A673 (cell line): ENCODE measurements around the gene ADAMTS9. TPM values are rescaled to one million over a fixed set of nuclear protein-coding genes. Genes with fewer than 3 reads are reported as not detected.
"Not testable (repeated sequence)": the region's sequence is repeated elsewhere in the genome, so short reads cannot be mapped to it uniquely, and the experiment has no call there.

Source experiments
- BruUV-seq: library from RNA; stranded (reverse); fragments of 400-500 nt; replicated peaks from 2 replicates; lab custom pipeline; 2021; lab: Mats Ljungman, UMichigan
- CTCF ChIA-PET: fragments of 300-600 bp; sonication (Branson Sonifier 250); formaldehyde crosslinking; loops from one replicate; lab custom pipeline; 2022; ENCODE audit warnings: antibody characterized with exemption; lab: Charles Lee
- POLR2A ChIA-PET: fragments of 300-600 bp; sonication (Branson Sonifier 250); formaldehyde crosslinking; loops from one replicate; lab custom pipeline; 2022; ENCODE audit warnings: antibody characterized with exemption; ENCODE audit not compliant: low non-redundant PET; lab: Charles Lee
- DNase-seq: peaks from one replicate; pipeline ENCODE4 v3.0.0-alpha.2; 2015; ENCODE audit warnings: low spot score
- H3K27ac ChIP-seq: fragments of 200-600 bp; sonication (generic); 2 replicates; pipeline ENCODE4 v1.5.1; 2016; ENCODE audit warnings: mixed run types, low read depth, mild to moderate bottlenecking, mixed read lengths, antibody characterized with exemption, low read length; ENCODE audit not compliant: poor library complexity, severe bottlenecking
- H3K27me3 ChIP-seq: fragments of 200-600 bp; sonication (generic); replicated peaks from 2 replicates; pipeline ENCODE4 v1.6.1; 2017; ENCODE audit warnings: mixed run types, low read depth, mild to moderate bottlenecking, mixed read lengths, antibody characterized with exemption, low read length; ENCODE audit not compliant: insufficient read depth, poor library complexity
- H3K36me3 ChIP-seq: fragments of 200-600 bp; sonication (generic); 2 replicates; pipeline ENCODE4 v1.6.1; 2016; ENCODE audit warnings: mixed run types, mild to moderate bottlenecking, mixed read lengths, antibody characterized with exemption, low read length; ENCODE audit not compliant: insufficient read depth, poor library complexity, severe bottlenecking
- H3K4me1 ChIP-seq: fragments of 200-600 bp; sonication (generic); 2 replicates; pipeline ENCODE4 v1.6.1; 2017; ENCODE audit warnings: mixed run types, mild to moderate bottlenecking, mixed read lengths, antibody characterized with exemption, low read length; ENCODE audit not compliant: insufficient read depth, poor library complexity, severe bottlenecking
- H3K4me3 ChIP-seq: fragments of 200-600 bp; sonication (generic); 2 replicates; pipeline ENCODE4 v1.5.1; 2016; ENCODE audit warnings: low read depth, mixed run types, mild to moderate bottlenecking, mixed read lengths, low read length; ENCODE audit not compliant: poor library complexity, severe bottlenecking
- H3K9me3 ChIP-seq: fragments of 200-600 bp; sonication (generic); 2 replicates; pipeline ENCODE4 v1.6.1; 2016; ENCODE audit warnings: mixed run types, low read depth, mild to moderate bottlenecking, mixed read lengths, antibody characterized with exemption, low read length; ENCODE audit not compliant: poor library complexity, severe bottlenecking
- EZH2 ChIP-seq: fragments of 200-600 bp; sonication (generic); IDR thresholded peaks from 2 replicates; pipeline ENCODE4 v1.6.1; 2017; ENCODE audit warnings: borderline replicate concordance, low read depth, mild to moderate bottlenecking, mixed read lengths, antibody characterized with exemption, low read length; ENCODE audit not compliant: poor library complexity, severe bottlenecking
- intact Hi-C: fragments of 100-400 bp; cut with micrococcal nuclease; formaldehyde crosslinking; loops from one replicate; pipeline ENCODE4 v1.10.0; 2022; ENCODE audit not compliant: unreplicated experiment
- total RNA-seq: library from RNA; stranded (reverse); gene quantifications from 2 replicates; pipeline ENCODE4 v1.2.3, GENCODE V29; 2021
- TF ChIP-seq, protein P1 (sequence below): fragments of 300-800, 200-600 bp; sonication (generic); conservative IDR thresholded peaks from 2 replicates; pipeline ENCODE4 v1.5.1; 2017; ENCODE audit warnings: low read depth, mild to moderate bottlenecking, antibody characterized with exemption, low read length, moderate library complexity, mixed read lengths

The ADAMTS9 gene
- total RNA-seq, 1 experiment from 2014 or later = 0.26 TPM

GRCh38 chr3:64548200-64548889 is 139.5 kb downstream of the ADAMTS9 start:
- Histone ChIP-seq H3K36me3 (no peaks in the 10 kb centered on the region), H3K4me3 (no peak overlapping the region), H3K9me3 (no peaks in the 10 kb centered on the region), H3K27me3 (no peaks in the 10 kb centered on the region), H3K27ac (no peak overlapping the region), H3K4me1 (no peaks in the 10 kb centered on the region)
- TF ChIP-seq, protein P1, sequence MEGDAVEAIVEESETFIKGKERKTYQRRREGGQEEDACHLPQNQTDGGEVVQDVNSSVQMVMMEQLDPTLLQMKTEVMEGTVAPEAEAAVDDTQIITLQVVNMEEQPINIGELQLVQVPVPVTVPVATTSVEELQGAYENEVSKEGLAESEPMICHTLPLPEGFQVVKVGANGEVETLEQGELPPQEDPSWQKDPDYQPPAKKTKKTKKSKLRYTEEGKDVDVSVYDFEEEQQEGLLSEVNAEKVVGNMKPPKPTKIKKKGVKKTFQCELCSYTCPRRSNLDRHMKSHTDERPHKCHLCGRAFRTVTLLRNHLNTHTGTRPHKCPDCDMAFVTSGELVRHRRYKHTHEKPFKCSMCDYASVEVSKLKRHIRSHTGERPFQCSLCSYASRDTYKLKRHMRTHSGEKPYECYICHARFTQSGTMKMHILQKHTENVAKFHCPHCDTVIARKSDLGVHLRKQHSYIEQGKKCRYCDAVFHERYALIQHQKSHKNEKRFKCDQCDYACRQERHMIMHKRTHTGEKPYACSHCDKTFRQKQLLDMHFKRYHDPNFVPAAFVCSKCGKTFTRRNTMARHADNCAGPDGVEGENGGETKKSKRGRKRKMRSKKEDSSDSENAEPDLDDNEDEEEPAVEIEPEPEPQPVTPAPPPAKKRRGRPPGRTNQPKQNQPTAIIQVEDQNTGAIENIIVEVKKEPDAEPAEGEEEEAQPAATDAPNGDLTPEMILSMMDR = no peak
- TF ChIP-seq EZH2 = no peak
- CTCF ChIA-PET = interaction anchor here (0.6 kb wide), 1 partner anchor 204 kb away, joined by 3 read pairs; no protein-coding TSS in a partner anchor
- intact Hi-C loops = no loop called here
- no peak for DNase-seq
- BruUV-seq = no TSS peak
- POLR2A ChIA-PET = no interaction called here

DNA sequence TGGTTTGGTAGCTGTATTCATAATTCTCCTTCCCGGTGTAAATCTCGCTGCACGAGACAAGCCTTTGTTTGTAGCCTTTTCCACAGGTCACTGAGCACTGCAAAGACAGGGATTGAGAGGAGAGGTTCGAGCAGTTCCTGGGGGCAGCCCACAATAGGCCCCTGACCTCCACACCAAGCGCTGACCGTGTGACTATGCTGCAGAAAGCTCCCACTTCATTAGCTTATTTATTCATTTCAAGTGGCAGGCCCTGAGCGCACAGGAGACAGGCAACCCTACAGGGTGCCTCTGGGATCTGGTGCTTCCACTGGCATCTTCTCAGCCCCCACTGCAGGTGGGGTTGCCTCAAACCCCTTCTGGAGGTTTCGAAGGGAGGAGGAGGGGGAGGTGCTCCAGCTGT is 140.9 kb downstream of the ADAMTS9 start:
- DNase-seq = no peak
- H3K27ac ChIP-seq = no peak overlapping the region
- CTCF ChIA-PET = interaction anchor here (0.5 kb wide), 1 partner anchor 773 kb away, joined by 5 read pairs; no protein-coding TSS in a partner anchor
- H3K36me3 ChIP-seq = no peaks in the 10 kb centered on the region
- POLR2A ChIA-PET = interaction anchor here (0.6 kb wide), 1 partner anchor 29 kb away, joined by 3 read pairs; no protein-coding TSS in a partner anchor
- no peak overlapping the region for H3K4me3 ChIP-seq
- TF ChIP-seq, protein P1 = no peak
- no peak for TF ChIP-seq EZH2
- no TSS peak for BruUV-seq
- no peaks in the 10 kb centered on the region for H3K27me3 ChIP-seq
- intact Hi-C loops = no loop called here
- no peaks in the 10 kb centered on the region for H3K9me3 ChIP-seq
- H3K4me1 ChIP-seq = no peaks in the 10 kb centered on the region

DNA sequence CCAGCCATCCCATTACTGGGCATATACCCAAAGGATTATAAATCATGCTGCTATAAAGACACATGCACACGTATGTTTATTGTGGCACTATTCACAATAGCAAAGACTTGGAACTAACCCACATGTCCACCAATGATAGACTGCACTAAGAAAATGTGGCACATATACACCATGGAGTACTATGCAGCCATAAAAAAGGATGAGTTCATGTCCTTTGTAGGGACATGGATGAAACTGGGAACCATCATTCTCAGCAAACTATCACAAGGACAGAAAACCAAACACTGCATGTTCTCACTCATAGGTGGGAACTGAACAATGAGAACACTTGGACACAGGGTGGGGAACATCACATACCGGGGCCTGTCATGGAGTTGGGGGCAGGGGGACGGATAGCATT is 142.6 kb downstream of the ADAMTS9 start:
- H3K27me3 ChIP-seq, BruUV-seq, H3K9me3 ChIP-seq, intact Hi-C loops, H3K36me3 ChIP-seq, DNase-seq, POLR2A ChIA-PET, CTCF ChIA-PET, H3K27ac ChIP-seq, H3K4me3 ChIP-seq, H3K4me1 ChIP-seq: not testable (repeated sequence)
